NCI-H2196 (cell line): ENCODE measurements around the gene WBP1.
"Not testable (repeated sequence)": the region's sequence is repeated elsewhere in the genome, so short reads cannot be mapped to it uniquely, and the experiment has no call there.

Experiments
- DNase-seq: peaks from one replicate; lab custom pipeline; 2025; ENCODE audit not compliant: unreplicated experiment; lab: John Stamatoyannopoulos, UW

Gene WBP1

GRCh38 chr2:74448771-74449170 is 9.5 kb upstream of the WBP1 start:
- no peak for DNase-seq

- DNase-seq, result no peak
Measured at GRCh38 chr2:74450570-74451190, 7.6 kb upstream of the WBP1 start.

- DNase-seq, result peak; percentile 81
Measured at GRCh38 chr2:74454654-74455511, 3.4 kb upstream of the WBP1 start, which contains the start of gene INO80B. Gene INO80B (plus strand): TSS chr2:74455087. CDS start chr2:74455117, 30 bp downstream.

- DNase-seq, result no peak
Measured at GRCh38 chr2:74457129-74457548, 1.1 kb upstream of the WBP1 start.

GRCh38 chr2:74457549-74458131 is 598 bp upstream of the WBP1 start:
- DNase-seq, result peak; percentile 61

- DNase-seq, result no peak
Measured at GRCh38 chr2:74458938-74459363, 713 bp downstream of the WBP1 start.

GRCh38 chr2:74459503-74460118 is 1.4 kb downstream of the WBP1 start:
- not testable (repeated sequence) for DNase-seq

GRCh38 chr2:74460187-74460586 is 1.9 kb downstream of the WBP1 start:
- DNase-seq, result not testable (repeated sequence)

- no peak for DNase-seq
Measured at GRCh38 chr2:74461187-74462053, 3.2 kb downstream of the WBP1 start.

- no peak for DNase-seq
Measured at GRCh38 chr2:74462054-74462785, 4.0 kb downstream of the WBP1 start.

GRCh38 chr2:74462786-74463105 is 4.5 kb downstream of the WBP1 start:
- DNase-seq, result no peak

- DNase-seq, result no peak
Measured at GRCh38 chr2:74464406-74464805, 6.2 kb downstream of the WBP1 start.

GRCh38 chr2:74470742-74471141 is 12.5 kb downstream of the WBP1 start:
- not testable (repeated sequence) for DNase-seq

GRCh38 chr2:74471332-74472065 is 13.3 kb downstream of the WBP1 start:
- DNase-seq, result no peak

GRCh38 chr2:74472086-74472944 is 14.1 kb downstream of the WBP1 start, which contains the start of gene MRPL53:
Gene MRPL53 (minus strand): TSS chr2:74472680. CDS start chr2:74472660, 20 bp downstream.
- DNase-seq, result peak; percentile 76

- no peak for DNase-seq
Measured at GRCh38 chr2:74472945-74473258, 14.7 kb downstream of the WBP1 start.

GRCh38 chr2:74474481-74474880 is 16.2 kb downstream of the WBP1 start:
- no peak for DNase-seq

GRCh38 chr2:74474899-74475298 is 16.7 kb downstream of the WBP1 start:
- DNase-seq, result peak; percentile 1
